T-helper 1 cell treated with Interleukin-12 subunit alpha and Interleukin-12 subunit beta and Interleukin-4 antibody, amounts not matched to agents 30 μg/mL and 1 μg/mL, for 36 hours (primary cell): ENCODE measurements around the gene FPR2.

Experiments
- H3K27ac Mint-ChIP-seq: one replicate; pipeline ENCODE4 v1.8.0; 2021; ENCODE audit warnings: mild to moderate bottlenecking, mixed read lengths
- H3K27me3 Mint-ChIP-seq: one replicate; pipeline ENCODE4 v1.8.0; 2021; ENCODE audit warnings: low read depth, mixed read lengths
- H3K36me3 Mint-ChIP-seq: one replicate; pipeline ENCODE4 v1.8.0; 2021; ENCODE audit warnings: low read depth, mixed read lengths
- H3K4me1 Mint-ChIP-seq: one replicate; pipeline ENCODE4 v1.8.0; 2021; ENCODE audit warnings: low read depth, mixed read lengths
- H3K4me3 Mint-ChIP-seq: one replicate; pipeline ENCODE4 v1.8.0; 2021; ENCODE audit warnings: mild to moderate bottlenecking, moderate library complexity, mixed read lengths
- H3K9me3 Mint-ChIP-seq: one replicate; pipeline ENCODE4 v1.8.0; 2021; ENCODE audit warnings: mixed read lengths

Gene FPR2

DNA sequence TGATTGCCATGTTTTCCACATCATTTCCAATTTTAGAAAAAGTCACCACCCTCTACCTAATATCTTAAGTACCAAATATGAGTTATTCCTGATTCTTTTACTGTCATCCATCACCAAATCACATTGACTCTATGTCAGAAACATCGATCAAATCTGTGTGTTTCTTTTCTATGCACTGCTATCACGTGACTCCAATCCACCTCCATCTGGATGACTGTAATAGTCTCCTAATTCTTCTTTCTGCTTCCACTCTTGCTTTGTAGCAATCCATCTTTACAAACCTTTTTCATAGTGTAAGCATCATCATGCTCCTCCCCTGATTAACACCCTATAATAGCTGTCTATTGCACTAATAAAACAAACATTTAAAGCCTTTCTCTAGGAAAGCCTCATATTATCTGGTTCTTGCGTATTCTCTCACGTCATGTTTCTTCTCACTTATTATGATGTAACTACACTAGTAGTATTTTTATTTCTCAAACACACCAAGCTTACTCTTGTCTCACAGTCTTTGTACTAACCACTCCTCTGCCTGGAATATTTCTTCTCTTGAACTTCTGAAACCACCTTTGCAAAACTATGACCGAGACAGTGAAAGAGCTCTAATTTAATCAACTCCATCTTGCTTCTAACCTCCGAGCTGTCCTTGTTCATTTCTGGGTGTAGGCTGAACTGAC, 23.3 kb downstream of the FPR2 start:
- Mint-ChIP-seq H3K27ac (no peak overlapping the region), H3K4me3 (no peak overlapping the region), H3K9me3 (peaks cover 14% of the 10 kb centered on the region), H3K36me3 (no peaks in the 10 kb centered on the region), H3K27me3 (no peaks in the 10 kb centered on the region), H3K4me1 (no peaks in the 10 kb centered on the region)

DNA sequence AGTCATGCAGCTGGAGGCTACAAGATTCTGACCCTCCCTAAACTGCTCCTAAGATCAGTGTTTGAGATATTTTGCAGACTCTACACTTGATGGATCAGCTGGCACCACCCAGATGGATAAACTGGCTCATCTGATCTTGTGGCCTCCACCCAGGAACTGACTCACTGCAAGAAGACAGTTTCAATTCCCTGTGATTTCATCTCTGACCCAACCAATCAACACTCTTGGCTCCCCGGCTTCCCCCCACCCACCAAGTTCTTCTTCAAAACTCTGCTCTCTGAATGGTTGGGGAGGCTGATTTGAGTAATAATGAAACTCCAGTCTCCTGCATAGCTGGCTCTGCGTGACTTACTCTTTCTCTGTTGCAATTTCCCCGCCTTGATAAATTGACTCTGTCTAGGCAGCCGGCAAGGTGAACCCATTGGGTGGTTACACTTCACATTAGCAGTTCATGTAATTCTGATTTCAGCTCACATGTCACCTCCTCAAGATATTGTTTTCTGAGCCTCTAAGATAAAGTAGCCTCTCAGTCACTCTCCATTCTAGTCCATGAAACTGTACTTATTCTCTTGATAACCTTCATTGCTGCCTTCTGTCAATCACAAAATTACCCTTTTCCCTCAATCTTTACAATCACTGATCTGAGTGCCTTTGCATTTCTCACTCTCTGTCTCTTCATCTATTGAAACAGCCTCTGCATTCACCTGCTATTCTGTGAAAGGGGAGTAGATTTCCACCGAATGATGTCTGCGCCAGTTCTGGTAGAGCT, 24.1 kb downstream of the FPR2 start:
- Mint-ChIP-seq H3K4me3 (no peak overlapping the region), H3K27me3 (no peaks in the 10 kb centered on the region), H3K4me1 (no peaks in the 10 kb centered on the region), H3K36me3 (no peaks in the 10 kb centered on the region), H3K9me3 (peaks cover 14% of the 10 kb centered on the region), H3K27ac (no peak overlapping the region)

DNA sequence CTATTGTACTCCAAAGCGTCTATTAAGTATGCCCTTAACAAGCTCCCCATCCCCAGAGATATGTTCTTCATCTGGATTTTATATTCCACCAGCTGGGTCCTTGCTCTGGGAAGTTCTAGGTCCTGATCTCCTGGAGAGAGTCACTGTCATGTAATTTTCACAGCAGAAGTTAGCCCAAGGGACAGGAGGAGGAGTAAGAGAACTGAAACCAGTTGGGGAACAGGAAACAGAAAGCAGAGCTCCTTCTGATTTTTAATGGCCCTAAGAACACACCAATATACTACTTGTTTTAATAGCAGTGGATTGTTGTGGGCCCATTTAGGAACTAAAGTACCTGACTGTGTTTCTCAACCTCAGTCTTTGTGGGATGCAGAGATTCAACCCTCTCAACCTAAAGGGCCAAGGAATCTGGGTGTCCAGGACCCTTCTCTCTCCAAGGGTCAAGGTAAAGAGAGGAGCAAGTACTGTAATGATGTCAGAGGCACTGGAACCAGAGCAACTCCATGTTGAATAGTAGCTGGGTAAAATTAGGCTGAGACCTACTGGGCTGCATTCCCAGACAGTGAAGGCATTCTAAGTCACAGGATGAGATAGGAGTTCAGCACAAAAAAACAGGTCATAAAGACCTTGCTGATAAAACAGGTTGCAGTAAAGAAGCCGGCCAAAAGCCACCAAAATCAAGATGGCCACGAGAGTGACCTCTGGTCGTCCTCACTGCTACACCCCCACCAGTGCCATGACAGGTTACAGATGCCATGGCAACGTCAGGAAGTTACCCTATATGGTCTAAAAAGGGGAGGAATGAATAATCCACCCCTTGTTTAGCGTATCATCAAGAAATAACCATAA, 25.9 kb downstream of the FPR2 start:
- Mint-ChIP-seq H3K9me3 (peaks cover 26% of the 10 kb centered on the region), H3K27me3 (no peaks in the 10 kb centered on the region), H3K36me3 (no peaks in the 10 kb centered on the region), H3K27ac (no peak overlapping the region), H3K4me1 (no peaks in the 10 kb centered on the region), H3K4me3 (no peak overlapping the region)

GRCh38 chr19:51788029-51788428, 27.0 kb downstream of the FPR2 start:
- Mint-ChIP-seq H3K4me3 (no peak overlapping the region), H3K36me3 (no peaks in the 10 kb centered on the region), H3K27ac (no peak overlapping the region), H3K9me3 (peaks cover 30% of the 10 kb centered on the region), H3K27me3 (no peaks in the 10 kb centered on the region), H3K4me1 (no peaks in the 10 kb centered on the region)

DNA sequence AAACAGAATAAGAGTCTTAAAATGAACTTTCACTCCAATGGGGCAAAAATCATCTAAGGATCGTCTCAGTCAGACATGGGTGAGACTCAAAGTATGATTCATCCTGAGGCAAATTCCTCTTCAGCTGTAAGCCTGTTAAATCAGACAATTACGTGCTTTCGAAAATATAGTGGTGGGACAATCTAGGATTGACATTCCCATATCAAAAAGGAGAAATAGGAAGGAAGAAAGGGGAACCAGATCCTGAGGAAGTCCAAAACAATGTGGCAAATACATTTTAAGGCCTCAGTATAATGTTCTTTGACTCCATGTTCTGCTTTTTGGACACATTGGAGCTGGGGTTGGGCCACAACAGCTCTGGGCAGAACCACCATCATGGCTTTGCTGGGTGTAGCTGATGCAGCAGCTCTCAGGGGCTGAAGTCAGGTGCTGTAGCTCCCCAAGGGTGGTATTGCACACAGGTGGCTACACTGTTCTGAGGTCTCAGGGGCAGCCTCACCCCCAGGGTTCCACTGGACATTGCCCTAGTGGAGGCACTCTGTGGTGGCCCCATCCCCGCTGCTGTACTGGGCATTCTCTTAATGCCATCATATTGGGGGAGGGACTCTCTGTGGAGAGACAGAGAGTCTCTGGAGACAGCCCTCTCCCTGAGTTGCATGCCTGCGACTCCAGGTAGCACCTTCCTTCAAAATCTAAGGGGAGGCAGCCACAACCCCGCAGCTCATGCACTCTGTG, 28.2 kb downstream of the FPR2 start:
- no peak overlapping the region for H3K4me3 Mint-ChIP-seq
- H3K27ac Mint-ChIP-seq, result no peak overlapping the region
- no peaks in the 10 kb centered on the region for H3K4me1 Mint-ChIP-seq
- H3K27me3 Mint-ChIP-seq, result no peaks in the 10 kb centered on the region
- no peaks in the 10 kb centered on the region for H3K36me3 Mint-ChIP-seq
- peaks cover 39% of the 10 kb centered on the region for H3K9me3 Mint-ChIP-seq

DNA sequence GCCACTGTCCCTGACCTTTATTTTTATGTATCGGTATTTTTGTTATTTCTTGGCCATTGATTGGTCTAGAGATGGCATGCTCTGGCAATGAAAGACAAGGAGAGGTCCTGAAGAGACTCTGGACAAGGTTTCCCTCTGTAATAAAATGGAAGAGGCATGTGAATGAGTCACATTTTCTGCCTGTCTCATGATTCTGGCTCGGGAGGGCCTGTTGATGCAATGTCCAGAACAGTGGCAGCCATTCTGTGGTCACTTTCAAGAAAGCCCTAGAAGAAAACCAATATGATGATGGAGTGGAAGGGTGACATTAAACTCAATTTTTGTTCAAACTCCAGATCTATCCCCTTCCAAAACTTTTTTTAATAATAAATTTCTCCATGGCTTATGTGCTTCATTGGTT, 32.0 kb downstream of the FPR2 start:
- Mint-ChIP-seq H3K4me3 (no peak overlapping the region), H3K27me3 (no peaks in the 10 kb centered on the region), H3K4me1 (no peaks in the 10 kb centered on the region), H3K9me3 (peaks cover 53% of the 10 kb centered on the region), H3K27ac (no peak overlapping the region), H3K36me3 (no peaks in the 10 kb centered on the region)

GRCh38 chr19:51793994-51794393, 33.0 kb downstream of the FPR2 start:
- H3K9me3 Mint-ChIP-seq, result peaks cover 56% of the 10 kb centered on the region
- no peak overlapping the region for H3K4me3 Mint-ChIP-seq
- no peaks in the 10 kb centered on the region for H3K36me3 Mint-ChIP-seq
- H3K4me1 Mint-ChIP-seq, result no peaks in the 10 kb centered on the region
- H3K27ac Mint-ChIP-seq, result no peak overlapping the region
- H3K27me3 Mint-ChIP-seq, result no peaks in the 10 kb centered on the region

DNA sequence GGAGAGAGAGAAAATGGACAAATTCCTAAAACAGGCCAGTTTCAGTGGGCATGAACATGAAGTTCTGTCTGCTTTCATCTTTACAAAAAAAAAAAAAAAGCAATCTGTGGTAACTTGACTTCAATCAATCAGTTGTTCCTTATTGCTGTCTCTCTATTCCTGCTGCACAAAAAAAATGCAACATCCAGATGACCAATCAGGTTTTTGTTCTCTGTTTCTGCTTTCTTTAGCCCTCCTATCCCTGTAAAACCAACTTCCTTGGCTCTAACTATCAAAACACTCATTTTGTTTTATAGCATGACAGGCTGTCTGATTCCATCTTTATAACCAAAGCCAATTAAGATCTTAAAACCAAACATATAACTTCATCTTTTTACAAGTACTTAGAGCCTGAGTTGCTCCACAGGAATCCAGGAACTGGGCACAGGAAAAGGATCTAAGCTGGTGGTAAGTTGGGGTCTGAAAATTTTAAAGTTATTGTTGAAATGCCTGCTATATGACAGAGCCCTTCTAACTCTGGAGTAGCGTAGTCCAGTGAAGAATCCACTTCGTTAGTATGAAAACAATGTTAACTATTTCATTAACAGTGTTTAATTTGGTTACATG, 34.0 kb downstream of the FPR2 start, which contains the start of gene FPR3:
TSS of gene FPR3 (plus strand) at position 273 of the 606 bp plus-strand sequence. CDS start 28,592 bp downstream, outside the sequence.
- H3K4me1 Mint-ChIP-seq, result no peaks in the 10 kb centered on the region
- H3K27me3 Mint-ChIP-seq, result no peaks in the 10 kb centered on the region
- H3K27ac Mint-ChIP-seq, result no peak within 1 kb of the TSS
- no peaks in the 10 kb centered on the region for H3K36me3 Mint-ChIP-seq
- no peak within 1 kb of the TSS for H3K4me3 Mint-ChIP-seq
- H3K9me3 Mint-ChIP-seq, result peaks cover 66% of the 10 kb centered on the region

- Mint-ChIP-seq H3K4me3 (no peak overlapping the region), H3K27ac (no peak overlapping the region)
These were observed 35.3 kb downstream of the FPR2 start for GRCh38 chr19:51796195-51796679.

GRCh38 chr19:51797480-51797879, 36.5 kb downstream of the FPR2 start:
- H3K4me1 Mint-ChIP-seq, result no peaks in the 10 kb centered on the region
- no peaks in the 10 kb centered on the region for H3K27me3 Mint-ChIP-seq
- H3K27ac Mint-ChIP-seq, result no peak overlapping the region
- H3K36me3 Mint-ChIP-seq, result no peaks in the 10 kb centered on the region
- H3K4me3 Mint-ChIP-seq, result no peak overlapping the region
- H3K9me3 Mint-ChIP-seq, result peaks cover 61% of the 10 kb centered on the region

More at GRCh38 chr19:51796195-51796679, 35.3 kb downstream of the FPR2 start:
- no peaks in the 10 kb centered on the region for H3K27me3 Mint-ChIP-seq
- no peaks in the 10 kb centered on the region for H3K4me1 Mint-ChIP-seq
- H3K36me3 Mint-ChIP-seq, result no peaks in the 10 kb centered on the region
- peaks cover 67% of the 10 kb centered on the region for H3K9me3 Mint-ChIP-seq

DNA sequence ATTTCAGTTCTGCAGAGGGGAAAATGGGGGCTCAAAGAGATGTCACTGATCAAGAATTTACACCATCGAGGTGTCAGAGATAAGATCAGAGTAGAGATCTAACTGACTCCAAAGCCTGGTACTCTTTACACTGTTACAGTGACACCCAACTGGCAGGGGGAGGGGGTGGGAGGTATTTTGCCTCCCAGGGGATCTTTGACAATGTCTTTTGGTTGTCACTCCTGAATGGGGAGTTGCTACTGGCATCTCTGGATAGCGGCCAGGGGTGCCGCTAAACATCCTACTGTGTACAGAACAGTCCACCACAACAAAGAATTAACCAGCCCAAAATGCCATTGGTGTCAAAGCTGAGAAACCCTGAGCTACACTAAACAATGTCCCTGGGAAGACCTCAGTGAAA, 37.1 kb downstream of the FPR2 start:
- Mint-ChIP-seq H3K9me3 (peaks cover 61% of the 10 kb centered on the region), H3K36me3 (no peaks in the 10 kb centered on the region), H3K27ac (no peak overlapping the region), H3K4me1 (no peaks in the 10 kb centered on the region), H3K4me3 (no peak overlapping the region), H3K27me3 (no peaks in the 10 kb centered on the region)

- Mint-ChIP-seq H3K4me3 (no peak overlapping the region), H3K36me3 (no peaks in the 10 kb centered on the region), H3K27me3 (no peaks in the 10 kb centered on the region), H3K27ac (no peak overlapping the region), H3K4me1 (no peaks in the 10 kb centered on the region), H3K9me3 (peaks cover 56% of the 10 kb centered on the region)
These were observed 38.2 kb downstream of the FPR2 start for GRCh38 chr19:51799034-51799773.

GRCh38 chr19:51799774-51800472, 38.9 kb downstream of the FPR2 start:
- no peaks in the 10 kb centered on the region for H3K36me3 Mint-ChIP-seq
- peaks cover 56% of the 10 kb centered on the region for H3K9me3 Mint-ChIP-seq
- H3K4me3 Mint-ChIP-seq, result no peak overlapping the region
- no peak overlapping the region for H3K27ac Mint-ChIP-seq
- H3K4me1 Mint-ChIP-seq, result no peaks in the 10 kb centered on the region
- H3K27me3 Mint-ChIP-seq, result no peaks in the 10 kb centered on the region
